Left forelimb (tissue), 1 donor: ENCODE measurements around the gene ATP11A.

ENCODE experiments used
- DNase-seq: peaks from one replicate; pipeline ENCODE4 v3.0.0-alpha.2; 2018; ENCODE audit warnings: low spot score

Gene ATP11A

GRCh38 chr13:112821340-112822055 lies 131.7 kb downstream of the ATP11A start:
- DNase-seq, result no peak

GRCh38 chr13:112822851-112823250 lies 133.0 kb downstream of the ATP11A start:
- DNase-seq, result no peak

- no peak for DNase-seq
Measured at GRCh38 chr13:112824429-112824828, 134.6 kb downstream of the ATP11A start.

GRCh38 chr13:112825071-112825470 lies 135.2 kb downstream of the ATP11A start:
- no peak for DNase-seq

- DNase-seq, result no peak
Measured at GRCh38 chr13:112825875-112826274, 136.0 kb downstream of the ATP11A start.

GRCh38 chr13:112826565-112826964 lies 136.7 kb downstream of the ATP11A start:
- no peak for DNase-seq

GRCh38 chr13:112828082-112828699 lies 138.4 kb downstream of the ATP11A start:
- DNase-seq, result no peak

- DNase-seq, result no peak
Measured at GRCh38 chr13:112828756-112829155, 138.9 kb downstream of the ATP11A start.

- no peak for DNase-seq
Measured at GRCh38 chr13:112831196-112831595, 141.4 kb downstream of the ATP11A start.

GRCh38 chr13:112831801-112832200 lies 142.0 kb downstream of the ATP11A start:
- no peak for DNase-seq

GRCh38 chr13:112832811-112833210 lies 143.0 kb downstream of the ATP11A start:
- DNase-seq, result no peak

- DNase-seq, result no peak
Measured at GRCh38 chr13:112833551-112834257, 143.9 kb downstream of the ATP11A start.

- no peak for DNase-seq
Measured at GRCh38 chr13:112835344-112835743, 145.5 kb downstream of the ATP11A start.

- no peak for DNase-seq
Measured at GRCh38 chr13:112835796-112836195, 146.0 kb downstream of the ATP11A start.

- no peak for DNase-seq
Measured at GRCh38 chr13:112836940-112837339, 147.1 kb downstream of the ATP11A start.

GRCh38 chr13:112837371-112838037 lies 147.7 kb downstream of the ATP11A start:
- no peak for DNase-seq

GRCh38 chr13:112838038-112838841 lies 148.4 kb downstream of the ATP11A start:
- no peak for DNase-seq

- DNase-seq, result no peak
Measured at GRCh38 chr13:112838842-112839117, 148.9 kb downstream of the ATP11A start.

- DNase-seq, result no peak
Measured at GRCh38 chr13:112839356-112840105, 149.7 kb downstream of the ATP11A start.

- no peak for DNase-seq
Measured at GRCh38 chr13:112840472-112841302, 150.8 kb downstream of the ATP11A start.
